Caco-2 (cell line): Measurements from ENCODE around the gene TBX5. TPM values are rescaled to one million over a fixed set of nuclear protein-coding genes. Genes with fewer than 3 reads are reported as not detected.

Experiments
- BruUV-seq: library from RNA; stranded (reverse); fragments of 400-500 nt; replicated peaks from 2 replicates; lab custom pipeline; 2021; lab: Mats Ljungman, UMichigan
- CTCF ChIA-PET: fragments of 300-600 bp; sonication (Branson Sonifier 250); formaldehyde crosslinking; loops from one replicate; lab custom pipeline; 2022; ENCODE audit warnings: antibody characterized with exemption; lab: Charles Lee
- POLR2A ChIA-PET: fragments of 300-600 bp; sonication (Branson Sonifier 250); formaldehyde crosslinking; loops from one replicate; lab custom pipeline; 2022; ENCODE audit warnings: antibody characterized with exemption; lab: Charles Lee
- DNase-seq, 2 experiments: peaks; one replicate each; pipeline versions ENCODE4 v3.0.0 to v3.0.0-alpha.2; 2020 to 2022
- H3K27me3 ChIP-seq: replicated peaks from 2 replicates; pipeline ENCODE4 v1.6.0; 2011; ENCODE audit warnings: low read length; ENCODE audit not compliant: control insufficient read depth, insufficient read depth
- H3K36me3 ChIP-seq: 2 replicates; pipeline ENCODE4 v1.5.1; 2011; ENCODE audit warnings: low read length; ENCODE audit not compliant: control insufficient read depth, insufficient read depth
- H3K4me1 ChIP-seq: fragments of 250-450 bp; sonication (Bioruptor Pico); 2 replicates; pipeline ENCODE4 v1.5.1; 2020; ENCODE audit warnings: mild to moderate bottlenecking
- H3K4me3 ChIP-seq: 2 replicates; pipeline ENCODE4 v1.5.1; 2011; ENCODE audit warnings: low read depth, mild to moderate bottlenecking, control low read depth, low read length
- H3K9me3 ChIP-seq: fragments of 250-450 bp; sonication (Bioruptor Pico); 2 replicates; pipeline ENCODE4 v1.5.1; 2020; ENCODE audit warnings: mild to moderate bottlenecking, moderate library complexity
- H3K27ac Mint-ChIP-seq: one replicate; pipeline ENCODE4 v1.8.0; 2022; ENCODE audit warnings: mixed read lengths; ENCODE audit not compliant: unreplicated experiment
- H3K27me3 Mint-ChIP-seq: one replicate; pipeline ENCODE4 v1.8.0; 2022; ENCODE audit warnings: mixed read lengths; ENCODE audit not compliant: insufficient read depth, unreplicated experiment
- H3K36me3 Mint-ChIP-seq: one replicate; pipeline ENCODE4 v1.8.0; 2022; ENCODE audit warnings: mild to moderate bottlenecking, mixed read lengths; ENCODE audit not compliant: insufficient read depth, unreplicated experiment
- H3K4me1 Mint-ChIP-seq: one replicate; pipeline ENCODE4 v1.8.0; 2022; ENCODE audit warnings: low read depth, mixed read lengths; ENCODE audit not compliant: unreplicated experiment
- H3K4me3 Mint-ChIP-seq: one replicate; pipeline ENCODE4 v1.8.0; 2022; ENCODE audit warnings: mild to moderate bottlenecking, moderate library complexity, mixed read lengths; ENCODE audit not compliant: unreplicated experiment
- H3K9me3 Mint-ChIP-seq: one replicate; pipeline ENCODE4 v1.8.0; 2022; ENCODE audit warnings: mixed read lengths; ENCODE audit not compliant: unreplicated experiment
- intact Hi-C: fragments of 100-400 bp; cut with micrococcal nuclease; formaldehyde crosslinking; loops from one replicate; pipeline ENCODE4 v1.10.0; 2022; ENCODE audit not compliant: unreplicated experiment
- total RNA-seq: library from RNA; stranded (reverse); gene quantifications from 2 replicates; pipeline ENCODE4 v1.2.3, GENCODE V29; 2022
- TF ChIP-seq, protein P1 (sequence below), 2 experiments: fragments of 200-600 bp in 1 of 2; IDR thresholded peaks; 1 replicate in 1 of 2; 2 replicates in 1 of 2; pipeline versions ENCODE4 v1.5.1 to v1.8.0; 2011 to 2022; ENCODE audit warnings: antibody characterized with exemption in 1 of 2, control low read depth in 1 of 2, inconsistent platforms in 1 of 2, low read depth in 1 of 2, low read length in 1 of 2, mild to moderate bottlenecking in 1 of 2, moderate library complexity in 1 of 2; ENCODE audit not compliant: insufficient read depth in 1 of 2, severe bottlenecking in 1 of 2, unreplicated experiment in 1 of 2

TBX5 gene
- total RNA-seq, 1 experiment from 2014 or later, result not detected

DNA sequence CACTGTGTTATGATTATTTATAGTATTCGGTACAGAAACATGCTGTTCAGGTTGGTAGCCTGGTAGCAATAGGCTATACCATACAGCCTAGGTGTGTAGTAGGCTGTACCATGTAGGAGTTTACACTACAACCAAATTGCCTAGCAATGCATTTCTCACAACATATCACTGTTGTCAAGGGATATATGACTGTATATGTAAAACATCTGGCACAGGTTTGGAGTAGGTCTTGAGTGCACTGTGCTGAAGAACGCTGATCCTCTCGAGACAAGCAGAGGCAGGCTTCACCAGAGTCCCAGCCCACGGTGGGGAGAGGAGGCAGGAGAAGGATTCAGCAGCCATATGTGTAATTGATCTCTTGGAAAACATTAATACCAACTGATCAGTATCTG, 15.0 kb upstream of the TBX5 start:
- Histone ChIP-seq H3K4me3 (no peak overlapping the region), H3K9me3 (no peaks in the 10 kb centered on the region), H3K36me3 (no peaks in the 10 kb centered on the region), H3K4me1 (no peaks in the 10 kb centered on the region), H3K27me3 (no peaks in the 10 kb centered on the region)
- no peaks in the 10 kb centered on the region for H3K9me3 Mint-ChIP-seq
- no peaks in the 10 kb centered on the region for H3K36me3 Mint-ChIP-seq
- intact Hi-C loops, result no loop called here
- TF ChIP-seq, protein P1, sequence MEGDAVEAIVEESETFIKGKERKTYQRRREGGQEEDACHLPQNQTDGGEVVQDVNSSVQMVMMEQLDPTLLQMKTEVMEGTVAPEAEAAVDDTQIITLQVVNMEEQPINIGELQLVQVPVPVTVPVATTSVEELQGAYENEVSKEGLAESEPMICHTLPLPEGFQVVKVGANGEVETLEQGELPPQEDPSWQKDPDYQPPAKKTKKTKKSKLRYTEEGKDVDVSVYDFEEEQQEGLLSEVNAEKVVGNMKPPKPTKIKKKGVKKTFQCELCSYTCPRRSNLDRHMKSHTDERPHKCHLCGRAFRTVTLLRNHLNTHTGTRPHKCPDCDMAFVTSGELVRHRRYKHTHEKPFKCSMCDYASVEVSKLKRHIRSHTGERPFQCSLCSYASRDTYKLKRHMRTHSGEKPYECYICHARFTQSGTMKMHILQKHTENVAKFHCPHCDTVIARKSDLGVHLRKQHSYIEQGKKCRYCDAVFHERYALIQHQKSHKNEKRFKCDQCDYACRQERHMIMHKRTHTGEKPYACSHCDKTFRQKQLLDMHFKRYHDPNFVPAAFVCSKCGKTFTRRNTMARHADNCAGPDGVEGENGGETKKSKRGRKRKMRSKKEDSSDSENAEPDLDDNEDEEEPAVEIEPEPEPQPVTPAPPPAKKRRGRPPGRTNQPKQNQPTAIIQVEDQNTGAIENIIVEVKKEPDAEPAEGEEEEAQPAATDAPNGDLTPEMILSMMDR (IDR thresholded peaks at IDR 0.05; ENCODE audit: insufficient read depth in 1 of 2, low read depth in 1 of 2, low read length in 1 of 2, severe bottlenecking in 1 of 2, unreplicated experiment in 1 of 2), result no peak
- ChIA-PET POLR2A (no interaction called here), CTCF (no interaction called here)
- H3K4me3 Mint-ChIP-seq, result no peak overlapping the region
- peaks cover 19% of the 10 kb centered on the region for H3K27me3 Mint-ChIP-seq
- BruUV-seq, result no TSS peak
- no peak overlapping the region for H3K27ac Mint-ChIP-seq
- no peaks in the 10 kb centered on the region for H3K4me1 Mint-ChIP-seq
- DNase-seq, result no peak

DNA sequence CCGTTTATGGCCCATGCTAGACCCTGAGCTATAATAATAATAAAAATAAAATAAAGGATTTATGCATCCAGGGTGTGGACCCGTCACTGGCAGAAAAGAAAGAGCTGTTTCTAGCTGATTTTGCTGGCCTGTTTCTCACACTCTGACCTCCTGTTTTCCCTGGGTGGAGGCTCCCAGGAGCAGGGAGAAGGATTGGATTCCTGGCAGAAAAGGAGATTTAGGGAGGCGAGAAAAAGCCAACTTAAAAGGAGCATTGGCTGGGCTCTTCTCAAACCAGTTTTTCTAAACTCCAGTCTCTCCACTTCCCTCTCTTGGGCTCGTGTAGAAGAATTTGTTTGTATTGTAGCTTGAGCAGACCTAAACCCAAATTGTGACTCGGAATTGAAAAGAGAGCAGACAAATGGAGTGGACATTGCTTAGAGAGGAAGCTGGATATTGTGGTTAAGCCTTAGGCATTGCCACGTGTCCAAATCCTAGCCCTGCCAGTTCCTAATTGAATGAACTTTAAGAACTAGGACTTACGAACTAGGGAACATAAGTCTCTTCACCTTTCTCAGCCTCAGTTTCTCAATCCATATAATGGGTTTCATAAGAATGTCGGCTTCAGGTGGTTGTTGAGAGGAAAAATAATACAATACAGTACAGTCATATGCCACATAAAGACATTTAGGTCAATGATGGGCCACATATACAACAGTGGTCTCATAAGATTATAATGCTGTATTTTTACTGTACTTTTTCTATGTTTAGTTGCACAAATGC, 14.4 kb upstream of the TBX5 start:
- DNase-seq, result no peak
- Mint-ChIP-seq H3K27me3 (peaks cover 19% of the 10 kb centered on the region), H3K36me3 (no peaks in the 10 kb centered on the region), H3K4me3 (no peak overlapping the region), H3K4me1 (no peaks in the 10 kb centered on the region), H3K9me3 (no peaks in the 10 kb centered on the region), H3K27ac (no peak overlapping the region)
- H3K4me3 ChIP-seq, result no peak overlapping the region
- TF ChIP-seq, protein P1 (IDR thresholded peaks at IDR 0.05; ENCODE audit: insufficient read depth in 1 of 2, low read depth in 1 of 2, low read length in 1 of 2, severe bottlenecking in 1 of 2, unreplicated experiment in 1 of 2), result no peak
- intact Hi-C loops, result no loop called here
- no TSS peak for BruUV-seq
- H3K4me1 ChIP-seq, result no peaks in the 10 kb centered on the region
- no peaks in the 10 kb centered on the region for H3K27me3 ChIP-seq
- no peaks in the 10 kb centered on the region for H3K36me3 ChIP-seq
- ChIA-PET CTCF (no interaction called here), POLR2A (no interaction called here)
- no peaks in the 10 kb centered on the region for H3K9me3 ChIP-seq

DNA sequence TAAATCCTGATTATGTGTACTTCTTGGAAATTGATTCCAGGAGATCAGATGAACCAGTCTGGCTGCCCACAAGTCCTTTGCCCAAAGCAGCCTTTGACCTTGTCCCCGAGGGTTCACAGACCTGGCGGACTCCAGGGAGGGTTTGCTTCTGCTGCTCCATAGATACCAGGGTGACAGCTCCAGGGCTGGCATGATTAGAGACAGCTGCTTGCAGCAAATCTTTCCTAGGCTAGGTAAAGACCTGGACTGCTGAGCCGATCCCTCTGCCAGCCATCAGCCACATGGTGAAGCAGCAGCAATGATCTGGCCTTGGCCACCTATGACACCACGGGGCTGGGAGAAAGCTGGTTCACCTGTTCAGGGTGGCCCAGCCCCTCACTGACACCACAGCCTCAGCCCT, 10.1 kb upstream of the TBX5 start:
- H3K4me3 ChIP-seq, result no peak overlapping the region
- BruUV-seq, result no TSS peak
- no peak overlapping the region for H3K27ac Mint-ChIP-seq
- no peaks in the 10 kb centered on the region for H3K9me3 Mint-ChIP-seq
- H3K4me1 ChIP-seq, result no peaks in the 10 kb centered on the region
- no peaks in the 10 kb centered on the region for H3K4me1 Mint-ChIP-seq
- H3K27me3 Mint-ChIP-seq, result peaks cover 18% of the 10 kb centered on the region
- no peaks in the 10 kb centered on the region for H3K9me3 ChIP-seq
- CTCF ChIA-PET, result no interaction called here
- no peak overlapping the region for H3K4me3 Mint-ChIP-seq
- TF ChIP-seq, protein P1 (IDR thresholded peaks at IDR 0.05; ENCODE audit: insufficient read depth in 1 of 2, low read depth in 1 of 2, low read length in 1 of 2, severe bottlenecking in 1 of 2, unreplicated experiment in 1 of 2), result no peak
- H3K27me3 ChIP-seq, result no peaks in the 10 kb centered on the region
- H3K36me3 Mint-ChIP-seq, result no peaks in the 10 kb centered on the region
- H3K36me3 ChIP-seq, result no peaks in the 10 kb centered on the region
- no peak for DNase-seq
- intact Hi-C loops, result no loop called here
- POLR2A ChIA-PET, result no interaction called here
